NCI-H524 treated with DMSO at 0.1 percent for 48 hours (cell line): ENCODE data around the gene NDFIP2.
"Not testable (repeated sequence)": the region's sequence is repeated elsewhere in the genome, so short reads cannot be mapped to it uniquely, and the experiment has no call there.

ENCODE experiments used
- DNase-seq: peaks from one replicate; lab custom pipeline; 2025; lab: John Stamatoyannopoulos, UW

The NDFIP2 gene

DNA sequence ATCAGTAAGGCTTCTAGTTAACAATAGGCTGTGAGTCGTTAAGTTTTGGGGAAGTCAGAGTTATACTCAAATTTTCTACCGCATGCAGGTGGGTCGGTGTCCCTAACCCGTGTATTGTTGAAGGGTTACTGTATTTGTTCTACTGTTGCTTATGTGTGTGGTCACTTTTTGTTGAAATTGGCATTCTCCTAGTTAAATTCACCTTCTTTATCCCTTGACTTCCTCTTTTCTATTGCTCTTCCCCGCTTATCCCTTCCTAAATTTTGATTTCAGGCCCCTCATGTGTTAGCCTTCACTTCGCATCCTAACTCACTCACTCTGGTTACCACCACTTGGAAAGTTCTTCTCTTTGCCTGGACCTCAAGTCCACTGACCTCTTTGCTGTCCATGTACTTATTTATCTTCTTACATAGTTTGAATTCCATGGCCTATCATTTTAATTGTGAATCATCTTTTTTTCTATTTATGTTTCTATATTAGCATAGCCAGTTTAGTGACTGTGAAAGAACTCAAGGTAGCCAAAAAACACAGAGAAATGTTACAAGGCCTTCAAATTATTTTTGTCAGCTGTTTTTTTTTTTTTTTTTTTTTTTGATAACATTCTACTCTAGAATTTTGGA, 52.9 kb downstream of the NDFIP2 start:
- no peak for DNase-seq

- DNase-seq, result no peak
Measured at GRCh38 chr13:79534596-79534995, 53.6 kb downstream of the NDFIP2 start.

DNA sequence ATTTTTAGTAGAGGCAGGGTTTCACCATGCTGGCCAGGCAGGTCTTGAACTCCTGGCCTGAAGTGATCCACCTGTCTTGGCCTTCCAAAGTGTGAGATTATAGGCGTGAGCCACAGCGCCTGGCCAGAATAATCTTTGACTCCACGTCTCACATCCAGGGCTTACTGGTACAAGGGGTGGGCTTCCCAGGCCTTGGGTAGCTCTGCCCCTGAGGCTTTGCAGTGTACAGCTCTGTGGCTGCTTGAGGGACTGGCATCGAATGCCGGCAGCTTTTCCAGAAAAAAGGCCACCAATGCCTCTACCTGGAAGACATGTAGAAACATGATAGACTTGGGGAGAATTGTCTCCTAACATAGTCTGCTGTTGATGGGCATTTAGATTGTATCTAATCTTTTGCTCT, 57.8 kb downstream of the NDFIP2 start:
- no peak for DNase-seq

GRCh38 chr13:79540504-79540903, 59.5 kb downstream of the NDFIP2 start:
- DNase-seq, result no peak

DNA sequence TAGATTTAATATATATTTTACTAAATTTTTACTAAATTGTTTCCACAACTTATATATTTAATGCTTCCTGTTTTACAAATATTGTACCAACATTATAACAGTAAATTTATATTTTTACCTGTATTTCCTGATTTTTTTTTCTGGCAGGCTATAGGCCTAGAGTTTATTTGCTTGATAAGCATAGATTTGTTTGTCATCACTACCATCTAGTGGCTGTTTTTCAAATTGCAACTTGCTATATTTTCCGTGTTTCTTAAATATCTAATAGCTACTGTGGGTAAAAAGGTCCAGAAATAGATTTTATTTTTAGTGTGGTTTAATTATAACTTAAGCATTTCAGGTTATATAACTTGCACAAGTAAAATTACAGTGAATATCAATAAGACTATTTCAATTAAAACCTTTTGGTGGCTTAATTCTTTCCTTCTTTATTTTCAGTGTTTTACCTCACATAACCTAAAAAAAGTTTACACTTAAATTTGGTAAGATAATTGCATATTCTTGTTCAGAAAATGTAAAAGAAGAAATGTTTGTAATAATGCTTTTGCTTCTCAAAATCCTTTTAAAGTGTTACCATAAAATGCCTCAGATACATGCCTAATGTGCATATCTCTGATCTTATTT, 60.6 kb downstream of the NDFIP2 start:
- DNase-seq, result no peak

GRCh38 chr13:79543883-79544282, 62.9 kb downstream of the NDFIP2 start:
- DNase-seq, result no peak

DNA sequence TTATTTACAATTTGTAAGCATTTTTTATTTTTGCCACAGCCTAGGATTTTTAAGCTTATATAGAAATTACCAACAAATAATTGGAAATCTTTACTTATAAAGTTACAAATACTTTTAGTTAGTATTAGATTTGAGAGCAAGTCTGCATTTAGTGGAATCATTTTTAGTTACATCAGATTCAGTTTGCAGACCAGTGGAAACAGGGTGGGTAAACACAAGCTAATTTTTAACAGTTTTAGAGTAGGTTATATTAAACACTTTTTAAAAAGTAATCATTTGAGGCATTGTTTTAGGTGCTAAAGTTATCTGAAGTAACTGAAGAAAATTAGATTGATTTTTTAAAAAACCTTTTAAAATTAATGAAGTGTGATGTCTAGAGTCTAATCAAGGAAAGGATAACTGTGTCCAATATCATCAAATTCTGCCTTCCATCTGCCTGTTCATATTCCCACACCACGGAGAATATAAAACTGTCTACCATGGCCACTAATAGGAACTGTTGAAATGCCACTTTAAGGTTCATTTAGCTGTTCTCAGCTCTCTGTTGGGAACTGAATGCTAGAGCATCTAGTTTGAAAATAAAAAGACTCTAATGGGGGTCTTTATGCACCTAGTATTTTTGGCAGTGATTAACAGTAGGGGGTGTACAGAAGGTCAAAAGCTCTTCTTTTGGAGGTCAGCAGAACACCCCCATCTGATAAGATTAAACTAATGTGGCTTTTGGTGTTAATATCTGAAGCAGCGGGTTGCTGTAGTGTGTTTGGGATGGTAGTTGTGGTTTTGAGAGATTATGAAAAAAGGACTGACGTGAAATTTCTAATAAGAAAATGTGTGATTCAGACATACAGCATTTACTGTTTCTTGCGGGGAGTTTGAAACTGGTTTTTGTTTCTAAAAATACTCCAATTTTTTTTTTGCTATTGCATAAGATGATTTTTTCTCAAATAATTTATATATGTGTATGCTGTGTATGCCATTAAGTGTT, 66.5 kb downstream of the NDFIP2 start:
- no peak for DNase-seq

GRCh38 chr13:79548902-79549301, 67.9 kb downstream of the NDFIP2 start:
- no peak for DNase-seq

DNA sequence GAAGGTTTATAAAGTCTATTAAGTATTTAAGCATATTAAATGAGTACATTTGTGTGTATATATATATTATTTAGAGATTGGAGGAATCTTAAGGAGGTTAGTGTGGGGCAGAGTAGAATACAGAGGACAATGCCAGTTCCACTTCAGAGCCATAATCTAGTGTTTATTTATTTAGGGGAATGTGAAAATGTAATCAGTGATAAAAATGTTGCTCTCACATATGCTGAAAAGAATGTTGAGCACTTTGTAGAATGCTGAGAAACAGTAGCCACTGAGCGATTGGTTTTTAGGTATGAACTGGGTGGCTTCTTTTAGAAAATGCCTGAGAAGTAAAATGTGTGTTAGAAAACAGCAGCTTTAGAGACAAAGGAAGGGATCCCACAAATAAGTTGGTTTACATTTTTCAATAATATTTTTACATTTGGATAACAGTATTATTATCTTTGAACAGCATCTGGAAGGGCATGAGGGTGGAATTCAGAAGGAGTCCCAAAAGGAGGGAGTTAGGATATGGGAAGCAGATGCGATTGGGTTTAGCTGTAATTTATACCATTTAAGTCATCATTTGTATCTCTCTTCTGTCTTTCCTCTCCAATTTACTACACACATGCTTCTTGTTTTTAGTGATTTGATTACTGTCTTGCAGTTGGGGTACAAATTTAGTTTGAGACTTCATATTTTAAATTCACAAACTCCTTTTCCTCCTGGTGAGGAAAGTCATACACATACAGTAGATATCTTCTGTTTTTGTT, 68.6 kb downstream of the NDFIP2 start:
- no peak for DNase-seq

DNA sequence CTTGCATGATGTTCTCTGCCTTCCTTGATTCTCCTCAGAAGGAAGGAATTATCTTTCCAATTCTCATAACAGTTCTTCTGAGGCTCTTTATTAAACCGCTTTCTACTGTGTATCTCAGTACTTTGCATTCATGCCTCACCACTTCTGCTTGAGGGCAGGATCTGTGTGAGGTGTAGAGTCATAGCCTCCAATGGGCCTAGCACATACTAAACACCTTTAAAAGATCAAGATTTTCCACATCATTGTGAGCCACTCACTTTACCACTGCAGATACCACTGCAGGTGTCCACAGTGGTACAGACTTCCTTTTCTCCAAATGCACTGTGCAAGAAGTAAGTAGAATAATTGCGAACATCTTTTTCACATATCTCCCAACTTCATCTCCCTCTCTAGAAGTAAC, 76.7 kb downstream of the NDFIP2 start:
- no peak for DNase-seq

GRCh38 chr13:79560954-79561353, 80.0 kb downstream of the NDFIP2 start:
- DNase-seq, result no peak

- no peak for DNase-seq
Measured at GRCh38 chr13:79562557-79562956, 81.6 kb downstream of the NDFIP2 start.

GRCh38 chr13:79566118-79566517, 85.2 kb downstream of the NDFIP2 start:
- DNase-seq, result no peak

DNA sequence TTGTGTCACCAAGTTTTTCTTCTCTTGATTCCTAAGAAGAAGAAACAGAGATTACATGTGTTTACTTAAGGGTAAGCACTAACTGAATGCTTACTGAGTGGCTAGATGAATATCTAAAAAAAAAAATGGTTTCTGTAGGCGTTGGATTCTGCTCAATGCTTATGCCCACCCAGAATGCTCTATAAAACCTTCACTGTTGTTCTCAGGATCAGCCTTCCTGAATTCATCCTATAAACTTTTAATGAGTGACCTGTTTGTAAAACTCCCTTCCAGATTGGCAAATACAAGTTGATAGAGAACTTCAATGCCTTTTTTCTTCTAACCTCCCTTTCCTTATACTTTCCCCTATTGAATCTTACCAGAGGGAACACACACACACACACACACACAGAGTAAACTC, 90.2 kb downstream of the NDFIP2 start:
- DNase-seq, result no peak

DNA sequence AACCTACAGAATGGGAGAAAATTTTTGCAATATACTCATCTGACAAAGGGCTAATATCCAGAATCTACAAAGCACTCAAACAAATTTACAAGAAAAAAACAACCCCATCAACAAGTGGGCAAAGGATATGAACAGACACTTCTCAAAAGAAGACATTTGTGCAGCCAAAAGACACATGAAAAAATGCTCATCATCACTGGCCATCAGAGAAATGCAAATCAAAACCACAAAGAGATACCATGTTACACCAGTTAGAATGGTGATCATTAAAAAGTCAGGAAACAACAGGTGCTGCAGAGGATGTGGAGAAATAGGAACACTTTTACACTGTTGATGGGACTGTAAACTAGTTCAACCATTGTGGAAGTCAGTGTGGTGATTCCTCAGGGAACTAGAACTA, 92.9 kb downstream of the NDFIP2 start:
- DNase-seq, result not testable (repeated sequence)

- peak; percentile 43 for DNase-seq
Measured at GRCh38 chr13:79581870-79582315, 100.9 kb downstream of the NDFIP2 start.

DNA sequence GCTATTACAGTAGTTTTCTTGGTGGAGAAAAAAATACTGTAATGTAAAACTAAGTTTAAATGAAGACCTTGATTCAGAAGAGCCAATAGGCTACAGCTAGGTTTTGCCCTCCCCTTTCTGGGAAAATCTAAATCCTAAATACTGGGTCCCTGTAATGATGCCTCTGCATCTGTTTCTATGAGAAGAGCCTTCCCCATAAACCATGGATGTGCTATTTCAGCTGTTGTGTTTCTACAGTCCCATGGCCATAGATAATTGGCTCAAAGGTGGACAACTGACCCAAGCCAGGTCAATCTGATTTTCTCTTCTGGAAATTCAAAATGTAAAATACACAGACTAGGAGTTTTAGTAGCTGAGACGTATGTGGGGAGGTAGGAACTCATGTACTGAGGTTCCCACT, 101.9 kb downstream of the NDFIP2 start:
- no peak for DNase-seq

DNA sequence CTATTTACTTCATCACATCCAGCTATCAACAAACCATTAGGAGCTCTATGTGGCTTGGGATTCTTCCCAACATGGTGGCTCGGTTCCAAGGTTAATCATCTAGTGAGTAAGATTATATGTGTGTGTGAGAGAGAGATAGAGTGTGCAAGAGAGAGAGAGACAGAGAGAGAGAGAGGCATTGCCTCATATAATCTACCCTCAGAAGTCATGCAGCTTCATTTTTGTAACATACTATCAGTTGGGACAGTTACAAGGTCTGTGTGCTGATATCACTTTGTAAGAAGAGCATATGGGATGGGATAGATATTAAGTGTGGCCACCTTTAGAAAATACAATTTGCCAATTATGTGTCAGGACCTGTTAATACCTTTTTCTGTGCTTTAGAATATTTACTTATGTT, 104.1 kb downstream of the NDFIP2 start:
- DNase-seq, result no peak

- no peak for DNase-seq
Measured at GRCh38 chr13:79589603-79590393, 108.8 kb downstream of the NDFIP2 start.

GRCh38 chr13:79590394-79590676, 109.4 kb downstream of the NDFIP2 start:
- no peak for DNase-seq

DNA sequence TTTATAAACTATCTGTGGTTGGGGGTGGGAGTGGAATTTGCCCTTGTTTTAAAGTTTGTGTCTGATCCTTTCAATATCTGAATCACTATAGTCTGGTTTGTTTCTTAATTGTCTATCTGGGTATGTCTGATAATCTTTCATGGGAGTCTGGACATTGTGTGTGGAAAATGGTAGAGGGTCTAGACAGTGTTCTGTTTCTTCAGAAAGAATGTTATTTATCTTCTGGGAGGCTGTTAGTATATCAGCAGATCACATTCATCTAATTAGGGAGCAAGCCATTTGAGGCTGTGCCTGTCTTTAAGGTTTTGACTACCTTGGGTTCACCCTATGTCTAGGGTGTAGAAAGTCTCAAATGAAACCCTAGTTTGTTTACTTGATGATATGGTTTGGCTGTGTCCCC, 110.5 kb downstream of the NDFIP2 start:
- no peak for DNase-seq

DNA sequence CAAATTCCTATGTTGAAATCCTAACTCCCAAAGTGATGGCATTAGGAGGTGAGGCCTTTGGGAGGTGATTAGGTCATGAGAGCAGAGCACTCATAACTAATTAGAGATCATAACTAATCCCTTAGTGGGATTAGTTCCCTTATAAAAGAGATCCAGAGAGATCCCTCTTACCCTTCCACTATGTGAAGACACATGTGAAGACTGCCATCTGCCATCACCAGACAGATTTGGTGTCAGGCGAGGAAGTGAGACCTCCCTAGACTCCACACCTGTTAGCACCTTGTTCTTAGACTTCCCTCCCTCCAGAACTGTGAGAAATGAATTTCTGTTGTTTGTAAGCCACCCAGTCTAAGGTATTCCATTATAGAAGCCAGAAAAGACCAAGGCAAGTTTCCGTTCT, 112.2 kb downstream of the NDFIP2 start:
- peak; percentile 61 for DNase-seq
